Smooth muscle cell (in vitro differentiated cells): ENCODE measurements around the gene SLC19A1. TPM values are rescaled to one million over a fixed set of nuclear protein-coding genes. Genes with fewer than 3 reads are reported as not detected.

Experiments used
- DNase-seq: peaks from one replicate; lab custom pipeline; 2025; ENCODE audit not compliant: unreplicated experiment; lab: John Stamatoyannopoulos, UW
- H2AFZ ChIP-seq: fragments of 200-600 bp; sonication (generic); 2 replicates; pipeline ENCODE4 v1.6.0; 2016; ENCODE audit warnings: antibody characterized with exemption, low read depth, mild to moderate bottlenecking
- H3F3A ChIP-seq: fragments of 200-600 bp; sonication (generic); 2 replicates; pipeline ENCODE4 v1.6.0; 2017; ENCODE audit warnings: antibody characterized with exemption, low read depth
- H3K27ac ChIP-seq: fragments of 200-600 bp; sonication (generic); 2 replicates; pipeline ENCODE4 v1.5.1; 2016; ENCODE audit warnings: low read depth, mild to moderate bottlenecking
- H3K27me3 ChIP-seq: fragments of 200-600 bp; sonication (generic); 2 replicates; pipeline ENCODE4 v1.6.1; 2016; ENCODE audit warnings: low read depth, mild to moderate bottlenecking
- H3K36me3 ChIP-seq: fragments of 200-600 bp; sonication (generic); 2 replicates; pipeline ENCODE4 v1.5.1; 2016; ENCODE audit warnings: low read depth
- H3K4me1 ChIP-seq: fragments of 200-600 bp; sonication (generic); 2 replicates; pipeline ENCODE4 v1.5.1; 2016; ENCODE audit warnings: low read depth
- H3K4me2 ChIP-seq: fragments of 200-600 bp; sonication (generic); 2 replicates; pipeline ENCODE4 v1.6.0; 2016; ENCODE audit warnings: mild to moderate bottlenecking
- H3K4me3 ChIP-seq: fragments of 200-600 bp; sonication (generic); 2 replicates; pipeline ENCODE4 v1.5.1; 2016; ENCODE audit warnings: mild to moderate bottlenecking
- H3K79me2 ChIP-seq: fragments of 200-600 bp; sonication (generic); 2 replicates; pipeline ENCODE4 v1.6.0; 2016; ENCODE audit warnings: low read depth, mild to moderate bottlenecking
- H3K9ac ChIP-seq: fragments of 200-600 bp; sonication (generic); 2 replicates; pipeline ENCODE4 v1.6.0; 2016; ENCODE audit warnings: low read depth
- H3K9me3 ChIP-seq: fragments of 200-600 bp; sonication (generic); replicated peaks from 2 replicates; pipeline ENCODE4 v1.5.1; 2016; ENCODE audit warnings: low read depth
- H4K20me1 ChIP-seq: fragments of 200-600 bp; sonication (generic); 2 replicates; pipeline ENCODE4 v1.6.0; 2016; ENCODE audit warnings: low read depth
- CTCF ChIP-seq: fragments of 200-600 bp; sonication (generic); IDR thresholded peaks from 2 replicates; pipeline ENCODE4 v1.5.1; 2017; ENCODE audit warnings: borderline replicate concordance, mild to moderate bottlenecking, antibody characterized with exemption; ENCODE audit not compliant: insufficient read depth, poor library complexity, severe bottlenecking
- WGBS: methylation state at CpG from one replicate; pipeline ENCODE4 v1.1.7; 2016; ENCODE audit warnings: low lambda C conversion rate; 5-methylcytosine and 5-hydroxymethylcytosine counted together
- polyA plus RNA-seq: library from polyadenylated mRNA; unstranded; fragments of >200 nt; fragmentation: Nextera tagmentation; extraction: Ambion mirVana; gene quantifications from 2 replicates; pipeline ENCODE4 v1.2.1, GENCODE V29; 2016
- total RNA-seq: library from RNA; depleted of rRNA; stranded (reverse); fragments of >200 nt; gene quantifications from 2 replicates; pipeline ENCODE4 v1.2.3, GENCODE V29; 2014

The SLC19A1 gene
- total and polyA plus RNA-seq, 2 experiments from 2014 or later: 2.3 to 33.2 TPM

- Histone ChIP-seq H2AFZ (no peak overlapping the region), H3K9ac (no peak overlapping the region), H3K79me2 (no peaks in the 10 kb centered on the region), H3K27ac (no peak overlapping the region), H3K9me3 (no peaks in the 10 kb centered on the region), H3K4me2 (no peak overlapping the region), H4K20me1 (no peaks in the 10 kb centered on the region), H3K4me1 (no peaks in the 10 kb centered on the region), H3K36me3 (no peaks in the 10 kb centered on the region), H3K27me3 (no peaks in the 10 kb centered on the region), H3K4me3 (no peak overlapping the region), H3F3A (no peaks in the 10 kb centered on the region)
- no peak for DNase-seq
- no peak for TF ChIP-seq CTCF
- WGBS: 96% methylated on average over 20 of the region's 27 CpGs
Observed at GRCh38 chr21:45537746-45538291, 4.4 kb downstream of the SLC19A1 start.

- Histone ChIP-seq H2AFZ (no peak overlapping the region), H3K4me2 (no peak overlapping the region), H3K27ac (no peak overlapping the region), H3K36me3 (no peaks in the 10 kb centered on the region), H3K27me3 (no peaks in the 10 kb centered on the region), H3K4me3 (no peak overlapping the region), H3K9ac (no peak overlapping the region), H3K4me1 (no peaks in the 10 kb centered on the region), H4K20me1 (no peaks in the 10 kb centered on the region), H3F3A (no peaks in the 10 kb centered on the region), H3K79me2 (no peaks in the 10 kb centered on the region), H3K9me3 (no peaks in the 10 kb centered on the region)
- DNase-seq: no peak
- 98% methylated on average over 26 of the region's 37 CpGs for WGBS
- TF ChIP-seq CTCF: no peak
Observed at GRCh38 chr21:45537111-45537745, 5.0 kb downstream of the SLC19A1 start.

GRCh38 chr21:45536301-45537081 lies 5.7 kb downstream of the SLC19A1 start:
- no peaks in the 10 kb centered on the region for H3F3A ChIP-seq

More at GRCh38 chr21:45536301-45537081, 5.7 kb downstream of the SLC19A1 start:
- H3K9ac ChIP-seq: no peak overlapping the region
- H3K36me3 ChIP-seq: no peaks in the 10 kb centered on the region
- no peak overlapping the region for H3K4me2 ChIP-seq
- no peaks in the 10 kb centered on the region for H3K4me1 ChIP-seq
- whole genome bisulfite sequencing: 93% methylated on average over 31 of the region's 31 CpGs
- H3K27ac ChIP-seq: no peak overlapping the region
- no peaks in the 10 kb centered on the region for H3K27me3 ChIP-seq
- H3K9me3 ChIP-seq: no peaks in the 10 kb centered on the region
- DNase-seq: no peak
- no peaks in the 10 kb centered on the region for H3K79me2 ChIP-seq
- no peak overlapping the region for H2AFZ ChIP-seq
- H3K4me3 ChIP-seq: no peak overlapping the region
- no peak for TF ChIP-seq CTCF
- no peaks in the 10 kb centered on the region for H4K20me1 ChIP-seq
